HG03045 (cell line): ENCODE data around the gene NTN4.
"Not testable (repeated sequence)": the region's sequence is repeated elsewhere in the genome, so short reads cannot be mapped to it uniquely, and the experiment has no call there.

Experiments
- ATAC-seq: cut with Tn5 transposase; IDR thresholded peaks from one replicate; pipeline ENCODE4 v1.9.1; 2021; ENCODE audit warnings: mild to moderate bottlenecking, moderate library complexity; ENCODE audit not compliant: unreplicated experiment

The NTN4 gene

DNA sequence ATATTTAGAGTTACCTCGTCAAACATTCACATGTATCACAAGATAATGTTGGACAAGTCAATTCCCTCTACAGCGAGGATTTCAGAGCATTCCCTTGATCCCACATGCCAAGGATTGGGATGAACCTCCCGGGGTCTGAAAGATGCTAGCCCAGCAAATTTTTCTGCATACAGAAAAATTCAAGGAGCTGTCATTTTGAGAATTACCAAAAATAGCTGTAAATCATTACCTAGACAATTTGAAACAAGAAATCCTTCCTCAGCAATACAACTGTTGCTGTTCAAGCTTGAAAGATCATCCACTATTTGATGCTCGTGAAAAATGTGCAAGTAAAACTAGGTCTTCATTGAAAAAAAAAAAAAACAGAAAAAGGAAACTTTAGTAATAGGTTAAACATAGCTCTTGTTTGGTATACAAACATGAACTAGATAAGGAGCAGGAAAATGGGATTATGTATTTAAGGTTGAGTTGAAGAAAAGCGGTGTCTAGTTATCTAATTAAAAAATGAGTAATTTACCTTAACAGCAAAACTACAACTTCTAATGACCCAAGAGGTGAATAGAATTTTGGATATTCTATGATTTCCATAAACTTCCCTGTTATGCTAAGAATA lies 73.1 kb downstream of the NTN4 start:
- no peak for ATAC-seq

DNA sequence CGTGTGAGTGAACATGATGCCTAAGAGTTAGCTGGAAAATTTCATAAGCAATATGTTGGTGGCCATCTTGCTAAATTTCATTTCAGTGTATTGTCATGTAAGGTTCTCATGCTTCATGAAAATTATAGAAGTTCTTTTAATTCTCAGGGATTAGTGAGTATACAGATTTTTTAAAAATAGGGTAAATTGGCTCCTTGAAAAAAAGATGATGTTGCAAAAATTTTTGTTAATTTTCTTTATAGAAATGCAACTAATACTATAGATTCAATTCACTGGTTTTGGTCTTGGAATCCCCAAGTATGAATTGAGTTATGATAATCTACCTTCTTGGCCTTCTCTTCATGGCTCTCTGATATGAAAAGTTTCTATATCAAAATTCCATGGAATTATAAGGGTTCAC lies 75.4 kb downstream of the NTN4 start:
- no peak for ATAC-seq

- ATAC-seq: no peak
Measured at GRCh38 chr12:95712269-95712668, 78.3 kb downstream of the NTN4 start.

- no peak for ATAC-seq
Measured at GRCh38 chr12:95710386-95710785, 80.2 kb downstream of the NTN4 start.

DNA sequence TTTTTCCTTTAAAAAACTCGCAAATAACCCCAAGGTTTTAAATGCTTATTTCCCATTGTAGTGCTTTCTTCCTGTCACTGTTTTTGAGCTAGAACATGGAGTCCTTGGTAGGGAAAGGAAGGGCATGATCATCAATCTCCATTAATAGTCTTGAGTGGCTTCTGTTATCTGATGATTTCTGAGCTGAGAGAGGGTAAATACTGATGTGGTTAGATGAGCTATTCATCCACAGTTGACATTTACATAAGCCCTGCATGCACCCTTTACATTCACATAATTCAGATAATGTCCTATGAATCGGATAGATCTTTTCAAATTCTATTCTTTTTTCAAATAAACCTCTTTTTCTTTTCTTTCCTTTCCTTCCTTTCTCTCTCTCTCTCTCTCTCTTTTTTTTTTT lies 81.4 kb downstream of the NTN4 start:
- no peak for ATAC-seq

DNA sequence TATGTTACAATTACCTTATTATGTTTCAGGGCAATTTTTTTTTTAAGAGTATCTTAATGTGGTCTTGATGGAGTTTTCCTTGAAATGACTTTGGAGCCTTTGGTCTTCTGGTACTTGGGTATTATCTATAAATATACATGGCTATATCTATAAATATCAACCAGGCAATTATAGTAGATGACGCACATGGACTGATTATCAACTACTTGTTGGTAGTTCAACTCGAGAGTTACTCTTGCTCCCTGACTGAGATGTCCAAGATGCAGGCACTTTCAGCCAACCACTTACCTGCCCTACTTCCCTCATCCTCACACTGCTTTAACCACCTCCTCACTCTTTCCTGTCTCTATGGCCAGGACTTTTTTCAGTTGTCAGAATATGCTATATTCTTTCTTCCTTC lies 85.4 kb downstream of the NTN4 start:
- no peak for ATAC-seq

- no peak for ATAC-seq
Measured at GRCh38 chr12:95703986-95704385, 86.6 kb downstream of the NTN4 start.

DNA sequence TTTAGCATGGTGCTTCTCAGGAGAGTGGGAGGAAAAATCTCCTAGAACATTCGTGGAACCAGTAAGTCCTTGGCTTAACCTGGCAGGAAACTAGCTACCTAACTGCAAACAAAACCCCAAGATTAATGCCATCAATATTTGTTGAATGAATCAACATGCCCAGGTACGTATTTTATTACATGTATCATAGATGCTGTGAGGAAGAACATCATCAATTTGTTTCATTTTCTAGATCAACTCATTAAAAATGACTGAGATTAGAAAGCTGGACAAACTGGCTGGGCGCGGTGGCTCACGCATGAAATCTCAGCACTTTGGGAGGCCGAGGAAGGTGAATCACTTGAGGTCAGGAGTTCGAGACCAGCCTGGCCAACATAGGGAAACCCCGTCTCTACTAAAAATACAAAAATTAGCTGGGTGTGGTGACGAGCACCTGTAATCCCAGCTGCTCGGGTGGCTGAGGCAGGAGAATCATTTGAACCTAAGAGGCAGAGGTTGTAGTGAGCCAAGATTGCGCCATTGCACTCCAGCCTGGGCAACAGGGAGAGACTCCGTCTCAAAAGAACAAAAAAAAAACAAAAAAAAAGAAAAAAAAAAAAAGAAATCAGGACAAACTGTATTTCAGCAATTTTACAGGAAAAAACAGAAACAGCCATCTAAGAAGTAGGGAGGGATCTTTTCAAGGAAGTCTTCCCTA lies 88.7 kb downstream of the NTN4 start:
- no peak for ATAC-seq

DNA sequence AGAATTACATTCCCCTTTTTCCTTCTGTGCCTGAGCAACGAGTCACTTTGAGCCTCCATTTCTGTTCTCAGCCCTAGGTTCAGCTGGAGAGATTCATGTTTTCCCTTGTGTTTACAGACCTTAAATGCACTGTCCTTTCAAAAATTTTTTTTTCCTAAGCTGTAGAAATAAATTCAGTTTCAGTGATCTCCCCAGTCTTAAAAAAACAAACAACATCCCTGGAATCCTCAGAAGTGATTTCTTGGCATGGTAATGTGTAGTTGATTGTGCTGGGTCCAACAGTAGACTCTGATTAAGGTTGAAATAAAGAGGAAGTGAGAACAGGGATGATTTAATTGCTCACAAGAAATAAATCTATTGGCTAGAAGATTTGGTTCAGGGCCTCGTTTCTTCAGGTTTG lies 89.3 kb downstream of the NTN4 start:
- no peak for ATAC-seq

- ATAC-seq: peak; percentile 96
Measured at GRCh38 chr12:95700316-95700785, 90.2 kb downstream of the NTN4 start.

GRCh38 chr12:95699579-95699978 lies 91.0 kb downstream of the NTN4 start:
- no peak for ATAC-seq

GRCh38 chr12:95694136-95694535 lies 96.4 kb downstream of the NTN4 start:
- ATAC-seq: no peak

DNA sequence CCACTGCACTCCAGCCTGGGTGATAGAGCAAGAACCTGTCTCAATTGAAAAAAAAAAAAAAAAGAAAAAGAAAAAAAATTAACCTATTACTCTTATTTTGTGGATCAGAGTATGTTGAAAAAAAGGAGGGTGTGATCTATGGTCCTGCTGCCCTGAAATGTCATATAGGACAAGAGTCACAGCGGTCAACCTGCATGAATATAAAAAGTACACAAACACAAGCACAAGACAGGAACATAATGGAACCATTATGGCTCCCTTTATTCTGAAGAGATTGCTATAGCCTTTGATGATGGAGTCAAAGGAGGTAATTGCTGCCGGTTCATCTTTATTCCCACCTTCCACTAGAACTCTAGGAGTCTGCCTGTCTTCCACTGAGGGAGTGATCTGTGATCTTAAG lies 96.9 kb downstream of the NTN4 start:
- no peak for ATAC-seq

DNA sequence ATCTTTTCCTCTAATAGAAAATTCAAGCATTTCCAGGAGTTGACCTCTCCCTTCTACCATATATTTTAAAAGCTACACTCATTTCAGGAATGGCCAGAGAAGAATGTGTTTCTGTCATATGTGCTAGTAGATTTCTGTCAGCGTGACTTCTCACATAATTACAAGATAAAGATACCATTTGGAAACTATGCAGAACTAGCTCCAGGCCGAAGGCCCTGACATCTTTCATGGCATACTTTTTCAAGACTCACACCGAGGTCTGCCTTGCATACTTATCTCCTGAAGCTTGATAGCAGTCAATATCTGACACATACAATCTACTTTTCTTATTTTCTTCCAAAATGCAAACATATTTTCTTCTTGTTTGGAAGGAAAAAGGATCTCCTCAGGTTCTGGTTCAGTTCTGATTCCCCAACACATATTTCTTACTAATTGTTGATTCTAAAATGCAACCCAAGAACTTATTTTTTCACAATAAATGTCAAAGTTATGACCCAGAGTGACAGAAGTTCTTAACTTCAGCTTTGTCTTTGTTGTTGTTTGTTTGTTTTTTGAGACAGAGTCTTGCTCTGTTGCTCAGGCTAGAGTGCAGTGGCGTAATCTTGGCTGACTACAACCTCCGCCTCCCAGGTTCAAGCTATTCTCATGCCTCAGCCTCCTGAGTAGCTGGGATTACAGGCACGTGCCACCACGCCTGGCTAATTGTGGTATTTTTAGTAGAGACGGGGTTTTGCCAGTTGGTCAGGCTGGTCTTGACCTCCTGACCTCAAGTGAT lies 99.5 kb downstream of the NTN4 start:
- no peak for ATAC-seq

DNA sequence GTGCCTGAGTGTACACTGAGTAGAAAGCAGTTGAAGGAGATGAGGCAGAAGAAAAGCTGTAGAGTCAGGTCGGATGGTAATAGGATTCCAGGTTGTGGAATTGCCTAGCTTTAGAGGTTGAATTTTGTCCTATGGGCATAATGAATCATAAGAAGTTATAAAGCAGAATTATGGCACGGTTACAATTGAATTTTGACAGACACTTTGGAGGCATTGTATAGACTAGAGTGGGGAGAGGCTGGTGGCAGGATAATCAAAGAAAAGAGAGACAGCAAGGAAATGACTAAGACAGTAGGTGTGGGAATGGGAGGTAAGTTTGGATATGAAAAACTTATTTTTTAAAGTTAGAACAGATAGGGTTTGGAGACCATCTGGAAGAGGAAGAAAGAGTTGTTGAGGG lies 102.6 kb downstream of the NTN4 start:
- ATAC-seq: no peak

DNA sequence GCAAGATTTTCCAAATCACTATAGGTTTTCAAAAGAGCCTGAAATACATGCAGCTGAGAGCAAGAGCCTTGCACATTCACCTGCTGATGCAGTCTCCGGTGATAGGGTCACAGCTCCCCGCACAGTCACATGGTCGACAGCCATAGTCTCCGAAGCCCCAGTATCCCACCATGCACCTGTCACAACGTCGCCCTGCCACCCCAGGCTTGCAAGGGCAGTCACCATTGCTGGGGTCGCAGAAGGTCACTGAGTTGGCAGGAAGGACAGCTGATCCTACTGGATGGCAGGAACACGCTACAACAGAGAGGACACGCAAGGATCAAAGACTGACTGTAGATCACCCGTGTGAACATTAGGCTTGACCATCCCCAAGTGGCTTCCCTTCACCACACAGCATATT lies 107.1 kb downstream of the NTN4 start:
- ATAC-seq: no peak

DNA sequence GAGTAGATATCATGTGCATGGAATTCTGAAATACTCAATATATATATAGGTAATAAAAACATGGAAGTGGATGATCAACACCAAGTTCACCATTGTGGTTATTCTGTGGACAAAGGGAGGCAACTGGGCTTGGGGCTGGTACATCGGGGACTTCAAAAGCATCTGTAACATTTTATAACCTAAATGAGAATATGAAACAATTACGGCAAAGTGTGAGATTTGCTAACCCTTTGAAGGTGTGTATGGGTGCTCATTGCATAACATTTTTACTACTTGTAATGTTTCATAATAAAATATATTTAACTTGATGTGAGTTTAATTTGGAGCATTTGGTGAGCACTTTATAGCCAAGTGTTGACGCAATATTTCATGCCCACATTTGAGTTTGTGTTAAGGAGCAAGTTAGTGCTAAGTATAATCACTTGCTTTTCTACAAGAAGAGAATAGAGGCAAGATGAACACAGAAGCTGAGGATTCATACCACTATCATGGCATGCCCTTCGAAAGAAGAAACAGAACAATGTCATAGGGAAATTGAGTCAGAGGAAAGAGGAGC lies 109.3 kb downstream of the NTN4 start:
- no peak for ATAC-seq

- ATAC-seq: no peak
Measured at GRCh38 chr12:95678684-95679083, 111.9 kb downstream of the NTN4 start.

GRCh38 chr12:95677782-95678181 lies 112.8 kb downstream of the NTN4 start:
- not testable (repeated sequence) for ATAC-seq

GRCh38 chr12:95674631-95675030 lies 115.9 kb downstream of the NTN4 start:
- no peak for ATAC-seq

DNA sequence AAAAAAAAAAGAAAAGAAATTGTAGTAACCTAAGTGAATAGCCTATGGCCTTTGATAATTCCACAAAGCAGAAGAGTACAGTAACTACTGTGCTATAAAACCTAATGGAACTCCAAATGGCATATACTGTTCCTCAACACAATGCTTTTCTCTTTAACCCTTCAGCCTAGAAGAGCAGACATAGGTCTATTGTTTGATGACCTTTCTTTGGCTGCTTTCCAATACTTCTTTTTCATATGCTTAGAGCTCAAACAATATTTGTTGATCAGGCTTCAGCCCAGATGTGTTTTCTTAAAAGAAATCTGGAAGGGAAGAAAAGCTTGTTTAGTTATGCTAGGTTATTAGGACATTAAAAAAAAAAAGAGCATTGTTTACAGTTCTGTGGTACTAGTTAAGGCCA lies 116.4 kb downstream of the NTN4 start:
- ATAC-seq: no peak

DNA sequence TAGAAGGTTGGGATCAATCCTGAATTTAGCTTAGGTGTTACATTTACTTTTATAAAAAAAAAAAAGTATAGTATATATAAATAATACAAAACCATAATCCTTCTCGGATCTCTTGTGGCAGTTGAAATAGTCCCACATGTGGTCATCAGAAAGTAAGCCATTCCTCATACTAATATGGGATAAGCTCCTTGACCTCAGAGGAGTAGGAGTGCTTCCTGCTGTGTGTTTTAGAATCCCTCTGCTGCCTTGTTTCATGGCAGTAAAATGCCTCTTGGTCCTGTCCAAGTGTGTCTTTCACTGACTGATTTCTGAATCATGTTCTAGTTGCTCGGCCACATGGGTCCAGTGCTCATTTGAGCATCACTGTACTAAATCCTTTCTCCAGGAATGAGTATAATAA lies 117.0 kb downstream of the NTN4 start:
- ATAC-seq: no peak
